NCI-H226 (cell line): ENCODE measurements around the gene TMEM209.
"Not testable (repeated sequence)": the region's sequence is repeated elsewhere in the genome, so short reads cannot be mapped to it uniquely, and the experiment has no call there.

Source experiments
- DNase-seq: peaks from one replicate; pipeline ENCODE4 v3.0.0-alpha.2; 2015

Gene TMEM209

GRCh38 chr7:130141884-130142653, 63.1 kb downstream of the TMEM209 start:
- DNase-seq, result no peak

DNA sequence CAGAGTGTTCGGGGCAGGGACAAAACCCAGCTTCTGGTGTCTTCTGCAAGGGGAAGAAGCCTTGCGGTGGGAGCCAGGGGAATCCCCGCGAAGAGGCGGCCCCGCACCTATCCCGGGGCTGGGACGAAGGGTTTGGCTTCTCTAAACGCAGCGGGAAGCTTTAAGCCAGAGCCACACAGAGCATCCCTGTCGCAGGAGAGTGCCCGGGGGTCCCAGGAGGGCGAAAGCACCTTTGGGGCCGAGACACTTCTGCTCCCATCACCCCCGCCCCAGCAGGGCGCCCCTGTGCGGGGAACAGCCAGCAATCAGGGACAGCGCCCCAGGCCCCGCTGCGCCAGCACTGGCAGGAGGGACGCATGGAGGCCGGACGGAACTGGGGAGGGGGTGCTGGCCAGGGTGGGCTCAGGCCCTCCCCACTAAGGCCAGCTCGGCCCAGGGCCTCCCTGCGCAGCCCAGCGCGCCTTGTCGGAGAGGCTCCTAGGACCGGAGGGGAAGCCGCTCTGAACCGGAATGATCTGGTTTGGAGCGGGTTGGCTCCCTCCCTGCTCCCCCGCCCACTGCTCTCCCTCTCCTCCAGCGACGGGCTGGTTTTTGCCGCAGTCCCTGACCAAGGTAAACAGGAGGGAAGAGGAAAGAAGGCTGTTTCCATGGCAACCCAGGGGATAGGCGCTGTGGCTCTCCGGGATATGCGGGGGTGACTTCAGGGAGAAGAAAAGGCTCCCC, 63.9 kb downstream of the TMEM209 start:
- no peak for DNase-seq

DNA sequence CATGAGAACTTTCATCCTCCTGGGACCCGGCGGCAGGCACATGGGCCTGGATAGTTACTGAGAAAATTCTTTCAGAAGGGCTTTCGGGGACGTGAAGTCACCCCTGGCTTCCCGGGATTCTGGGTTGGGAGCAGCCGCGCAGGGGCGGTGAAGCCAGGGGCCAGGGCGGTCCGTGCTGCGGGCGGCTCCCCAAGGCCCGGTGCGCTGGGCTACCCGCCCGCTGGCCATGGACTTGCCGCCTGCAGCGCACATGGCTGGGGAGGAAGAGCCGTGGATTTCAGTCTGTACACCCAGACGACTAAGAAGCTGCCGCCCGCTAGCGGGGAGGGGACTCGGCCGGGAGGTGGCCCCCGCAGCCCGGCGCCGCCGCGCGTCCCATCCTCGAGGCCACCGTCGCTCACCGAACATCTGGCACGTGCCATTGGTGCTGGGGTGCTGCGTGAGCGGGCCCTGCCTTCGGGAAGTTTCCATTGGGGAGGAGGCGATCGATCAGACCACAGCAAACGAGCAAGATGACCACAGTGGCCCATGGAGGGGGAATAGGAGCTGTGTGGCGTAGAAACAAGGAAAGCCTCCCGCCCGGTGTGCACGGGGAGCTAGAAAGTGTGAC, 64.5 kb downstream of the TMEM209 start:
- DNase-seq, result no peak

- DNase-seq, result no peak
Measured at GRCh38 chr7:130139193-130139960, 65.8 kb downstream of the TMEM209 start.

DNA sequence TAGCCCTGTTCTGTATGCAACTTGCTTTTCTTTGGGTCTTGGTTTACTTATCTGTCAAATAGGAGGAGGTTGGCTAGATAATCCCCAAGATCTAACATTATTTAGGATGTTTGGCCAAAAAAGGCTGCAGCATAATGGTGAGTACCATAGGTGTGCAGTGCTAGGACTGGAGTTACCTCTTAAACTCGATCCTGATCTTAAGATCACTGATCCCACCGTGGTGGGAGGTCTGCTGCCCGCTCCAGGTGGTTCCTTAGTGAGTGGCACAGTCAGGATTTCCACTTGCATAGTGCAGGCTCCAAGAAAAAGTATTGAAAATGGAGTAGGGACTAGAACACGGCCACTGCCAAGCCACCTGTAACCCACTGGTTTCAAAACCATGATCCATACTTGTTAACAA, 68.0 kb downstream of the TMEM209 start:
- DNase-seq, result no peak

DNA sequence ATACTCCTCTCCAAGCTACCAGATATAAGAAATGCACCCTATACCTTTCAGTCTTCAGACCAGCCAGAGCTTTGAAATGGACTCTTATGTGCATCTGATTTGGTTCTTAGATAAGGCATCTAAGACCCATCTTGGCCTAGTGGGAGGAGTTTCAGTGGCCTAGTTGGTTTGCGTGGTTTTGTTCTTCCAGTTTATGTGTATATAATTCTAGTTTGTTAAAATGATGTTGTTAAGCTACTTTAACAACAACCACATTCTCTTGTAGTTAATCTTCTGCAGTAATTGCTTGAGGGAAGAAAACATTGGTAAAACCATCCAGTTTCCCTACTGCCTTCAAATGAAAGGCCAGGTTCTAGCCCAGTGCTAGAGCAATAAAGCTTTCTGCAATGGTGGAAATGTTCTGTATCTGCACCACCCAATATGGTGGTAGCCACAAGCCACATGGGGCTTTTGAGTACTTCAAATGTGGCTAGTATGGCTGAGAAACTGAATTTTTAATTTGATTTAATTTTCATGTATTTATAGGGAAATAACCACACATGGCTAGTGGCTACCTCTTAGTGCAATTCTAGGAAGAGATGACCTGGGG, 68.5 kb downstream of the TMEM209 start:
- DNase-seq, result no peak

- peak; percentile 67 for DNase-seq
Measured at GRCh38 chr7:130135208-130136205, 69.7 kb downstream of the TMEM209 start.

DNA sequence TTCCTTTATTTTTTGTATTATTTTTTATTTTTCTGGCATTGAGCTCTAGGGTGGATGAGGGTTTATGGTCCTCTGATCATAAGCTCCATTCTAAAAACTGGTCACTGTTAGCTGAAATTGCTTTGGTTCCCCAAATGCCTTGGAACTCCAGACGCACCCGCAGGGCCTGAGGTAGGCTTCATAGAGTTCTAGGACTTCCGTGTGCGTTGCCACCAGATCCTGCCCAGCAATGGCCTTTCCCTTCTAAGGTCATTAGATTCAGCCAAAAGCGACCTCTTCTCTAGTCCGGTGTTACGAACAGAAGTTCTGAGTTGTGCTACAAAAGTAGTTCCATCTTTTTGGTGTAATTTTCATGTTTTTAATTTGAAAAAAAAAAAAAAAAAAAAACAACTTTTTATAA, 70.5 kb downstream of the TMEM209 start:
- no peak for DNase-seq

DNA sequence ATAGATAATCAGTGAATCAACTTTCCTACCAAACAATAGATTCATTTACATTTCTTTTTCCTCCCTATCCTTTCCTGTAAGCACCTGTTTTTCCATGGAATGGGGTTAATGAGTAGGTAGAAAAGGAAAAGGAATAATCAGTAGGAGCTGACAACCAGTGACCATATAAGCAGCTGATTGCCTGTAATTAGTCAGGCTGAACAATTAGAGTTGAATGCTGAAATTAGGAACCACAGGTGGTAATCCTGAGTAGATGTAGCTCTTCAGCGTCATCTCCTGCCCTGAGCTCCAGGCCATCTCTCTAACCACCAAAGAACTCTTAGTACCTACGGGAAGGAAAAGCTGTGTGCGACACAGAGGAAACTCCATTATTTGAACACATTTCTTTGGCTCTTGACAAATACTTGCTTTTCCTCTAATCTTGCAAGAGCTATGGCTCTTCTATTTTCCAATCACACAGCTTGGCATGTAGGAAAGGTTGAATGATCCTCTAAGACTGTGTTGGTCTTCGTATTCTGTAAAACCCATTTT, 71.0 kb downstream of the TMEM209 start:
- no peak for DNase-seq

- DNase-seq, result no peak
Measured at GRCh38 chr7:130133029-130133782, 72.0 kb downstream of the TMEM209 start.

- no peak for DNase-seq
Measured at GRCh38 chr7:130131964-130132875, 73.0 kb downstream of the TMEM209 start.

- DNase-seq, result no peak
Measured at GRCh38 chr7:130131191-130131834, 73.9 kb downstream of the TMEM209 start.

GRCh38 chr7:130129011-130129411, 76.2 kb downstream of the TMEM209 start:
- DNase-seq, result no peak

- DNase-seq, result no peak
Measured at GRCh38 chr7:130127821-130128317, 77.3 kb downstream of the TMEM209 start.

GRCh38 chr7:130127404-130127803, 77.8 kb downstream of the TMEM209 start:
- DNase-seq, result no peak

- DNase-seq, result not testable (repeated sequence)
Measured at GRCh38 chr7:130126840-130127239, 78.4 kb downstream of the TMEM209 start.

DNA sequence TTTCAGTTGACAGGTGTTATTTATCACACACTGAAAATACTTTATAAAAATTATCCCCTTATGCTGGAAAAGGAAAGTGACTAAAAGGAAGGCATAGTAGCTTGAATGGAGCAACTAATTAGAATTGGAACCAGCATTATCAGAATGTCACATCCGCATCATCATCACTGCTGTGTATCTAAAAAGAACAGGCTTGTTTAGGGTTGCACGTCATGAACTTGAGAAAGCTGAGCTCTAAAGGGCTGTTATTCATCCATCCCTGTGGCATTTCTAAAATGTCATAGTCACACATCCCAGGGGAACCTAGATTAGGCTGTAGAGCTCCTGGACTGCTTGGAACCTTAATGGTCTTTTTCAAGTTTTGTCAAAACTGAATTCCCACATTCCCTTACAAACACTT, 80.5 kb downstream of the TMEM209 start:
- DNase-seq, result no peak

DNA sequence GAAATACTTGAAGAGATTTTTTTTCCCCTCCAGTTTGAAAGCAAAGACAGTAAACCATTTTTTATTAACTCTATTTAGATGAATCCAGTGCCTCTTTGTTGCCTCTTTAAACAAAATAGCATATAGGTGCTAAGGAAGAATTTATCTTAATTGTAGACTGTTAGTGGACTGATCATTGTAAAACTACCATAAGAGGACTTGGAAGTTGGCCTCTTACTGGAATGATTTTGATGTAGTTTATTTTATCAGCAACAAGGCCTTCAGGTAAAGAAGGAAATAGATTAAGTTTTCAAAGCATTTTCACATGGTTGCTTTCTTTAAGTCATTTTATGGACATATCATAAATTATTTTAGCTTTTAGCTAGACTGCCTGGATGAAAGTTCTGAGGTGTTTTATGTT, 81.7 kb downstream of the TMEM209 start:
- no peak for DNase-seq

GRCh38 chr7:130118801-130119200, 86.4 kb downstream of the TMEM209 start:
- DNase-seq, result no peak
